Tibial nerve (tissue), 4 donors: ENCODE results near the gene CTNNA2. TPM values are rescaled to one million over a fixed set of nuclear protein-coding genes. Genes with fewer than 3 reads are reported as not detected.

Experiments
- DNase-seq, 2 donors: peaks; one replicate each; pipeline ENCODE4 v3.0.0-alpha.2; 2019; ENCODE audit warnings: low spot score in 2 of 2
- H3K27ac ChIP-seq, 4 donors: fragments of 200-600 bp; sonication (generic) in 3 of 4; one replicate each; pipeline ENCODE4 v1.5.1; 2017 to 2019; ENCODE audit warnings: mild to moderate bottlenecking in 1 of 4
- H3K27me3 ChIP-seq, 2 donors: fragments of 200-600 bp; sonication (generic) in 1 of 2; one replicate each; pipeline versions ENCODE4 v1.5.1 to v1.6.0; 2017 to 2019
- H3K36me3 ChIP-seq, 3 donors: fragments of 200-600 bp; sonication (generic); one replicate each; pipeline ENCODE4 v1.5.1; 2018 to 2019
- H3K4me1 ChIP-seq, 4 donors: fragments of 200-600 bp; sonication (generic) in 3 of 4; one replicate each; pipeline ENCODE4 v1.5.1; 2017 to 2019
- H3K4me3 ChIP-seq, 4 donors: fragments of 200-600 bp; sonication (generic) in 3 of 4; one replicate each; pipeline ENCODE4 v1.5.1; 2017 to 2019; ENCODE audit warnings: mild to moderate bottlenecking in 1 of 4, moderate library complexity in 1 of 4
- H3K9me3 ChIP-seq, 4 donors: fragments of 200-600 bp; sonication (generic) in 3 of 4; one replicate each; pipeline ENCODE4 v1.5.1; 2017 to 2019
- CTCF ChIP-seq, 5 experiments: fragments of 200-600 bp in 3 of 5; fragments of 450-650 bp in 2 of 5; sonication (generic) in 3 of 5; IDR thresholded peaks; one replicate each; pipeline ENCODE4 v1.5.1; 2016 to 2019; ENCODE audit warnings: antibody characterized with exemption in 5 of 5, mild to moderate bottlenecking in 3 of 5, moderate library complexity in 2 of 5
- EP300 ChIP-seq, 2 donors: sonication (generic); formaldehyde crosslinking; IDR thresholded peaks; one replicate each; pipeline ENCODE4 v1.6.1; 2017; ENCODE audit warnings: antibody characterized with exemption in 2 of 2, mild to moderate bottlenecking in 1 of 2
- POLR2A ChIP-seq, 2 donors: fragments of 450-650 bp; IDR thresholded peaks; one replicate each; pipeline ENCODE4 v1.6.1; 2017; ENCODE audit warnings: antibody characterized with exemption in 2 of 2, mild to moderate bottlenecking in 2 of 2, moderate library complexity in 2 of 2
- whole genome bisulfite sequencing, 2 donors: methylation state at CpG; one replicate each; pipeline ENCODE4 v1.1.5; 2018; 5-methylcytosine and 5-hydroxymethylcytosine counted together
- total RNA-seq, 4 donors: library from RNA; depleted of rRNA; stranded (reverse); fragments of >200 nt; gene quantifications; one replicate each; pipeline ENCODE4 v1.1.0, GENCODE V29; 2016

Gene CTNNA2
- total RNA-seq, 4 donors from 2014 or later: 0.39 to 3.3 (median 0.75) TPM

- TF ChIP-seq CTCF (IDR thresholded peaks at IDR 0.05): no peak
- no peak for TF ChIP-seq EP300 (IDR thresholded peaks at IDR 0.05)
- TF ChIP-seq POLR2A (IDR thresholded peaks at IDR 0.05): no peak
- Histone ChIP-seq H3K27ac (no peak overlapping the region), H3K36me3 (no peaks in the 10 kb centered on the region), H3K4me1 (no peaks in the 10 kb centered on the region), H3K27me3 (no peaks in the 10 kb centered on the region), H3K4me3 (no peak overlapping the region), H3K9me3 (no peaks in the 10 kb centered on the region)
- no peak for DNase-seq
These were observed 864.2 kb downstream of the CTNNA2 start for GRCh38 chr2:80377071-80377470.

GRCh38 chr2:80380736-80381135, 867.9 kb downstream of the CTNNA2 start:
- H3K27ac ChIP-seq: no peak overlapping the region
- H3K4me1 ChIP-seq: no peaks in the 10 kb centered on the region
- WGBS, 2 donors: 73 to 83% methylated on average over 3 of the region's 3 CpGs
- no peaks in the 10 kb centered on the region for H3K36me3 ChIP-seq
- no peak for DNase-seq
- no peaks in the 10 kb centered on the region for H3K27me3 ChIP-seq
- TF ChIP-seq CTCF (IDR thresholded peaks at IDR 0.05) (no peak), POLR2A (IDR thresholded peaks at IDR 0.05) (no peak), EP300 (IDR thresholded peaks at IDR 0.05) (no peak)
- no peak overlapping the region for H3K4me3 ChIP-seq
- no peaks in the 10 kb centered on the region for H3K9me3 ChIP-seq

DNA sequence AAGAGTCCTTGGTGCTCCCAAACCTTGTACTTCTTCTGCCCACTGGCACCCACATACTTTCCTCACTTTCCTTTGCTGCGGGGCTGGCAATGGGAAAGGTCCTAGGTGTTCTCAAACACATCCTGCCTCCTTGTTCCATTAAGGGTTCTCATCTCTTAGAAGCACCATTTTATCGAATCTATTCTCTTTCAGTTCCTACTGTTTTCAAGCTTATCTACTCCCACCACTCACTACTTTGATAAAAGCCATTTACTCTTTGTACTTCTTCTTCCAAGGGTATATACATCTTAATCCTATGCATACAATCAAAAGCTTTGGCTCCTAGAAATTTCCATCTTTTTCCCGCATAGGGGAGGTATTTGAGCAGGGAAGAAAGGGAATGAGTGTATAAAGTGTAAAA, 868.8 kb downstream of the CTNNA2 start:
- DNase-seq: no peak
- Histone ChIP-seq H3K4me1 (no peaks in the 10 kb centered on the region), H3K27ac (no peak overlapping the region), H3K4me3 (no peak overlapping the region), H3K9me3 (no peaks in the 10 kb centered on the region), H3K27me3 (no peaks in the 10 kb centered on the region), H3K36me3 (no peaks in the 10 kb centered on the region)
- no peak for TF ChIP-seq EP300 (IDR thresholded peaks at IDR 0.05)
- no peak for TF ChIP-seq CTCF (IDR thresholded peaks at IDR 0.05)
- TF ChIP-seq POLR2A (IDR thresholded peaks at IDR 0.05): no peak
- 89 to 96% methylated on average over 3 of the region's 3 CpGs for WGBS, 2 donors

- H3K9me3 ChIP-seq: no peaks in the 10 kb centered on the region
- no peak overlapping the region for H3K27ac ChIP-seq
- H3K36me3 ChIP-seq: no peaks in the 10 kb centered on the region
- TF ChIP-seq CTCF (IDR thresholded peaks at IDR 0.05) (no peak), EP300 (IDR thresholded peaks at IDR 0.05) (no peak), POLR2A (IDR thresholded peaks at IDR 0.05) (no peak)
- no peaks in the 10 kb centered on the region for H3K27me3 ChIP-seq
- no peak for DNase-seq
- no peak overlapping the region for H3K4me3 ChIP-seq
- peaks cover 0 to 5% (median 0%) of the 10 kb centered on the region in 4 donors for H3K4me1 ChIP-seq
- WGBS, 2 donors: 50 to 62% methylated on average over 2 of the region's 2 CpGs
These were observed 879.6 kb downstream of the CTNNA2 start for GRCh38 chr2:80392441-80392840.

- Histone ChIP-seq H3K4me1 (peaks cover 0 to 5% (median 0%) of the 10 kb centered on the region in 4 donors), H3K27me3 (no peaks in the 10 kb centered on the region), H3K36me3 (no peaks in the 10 kb centered on the region), H3K27ac (no peak overlapping the region), H3K9me3 (no peaks in the 10 kb centered on the region), H3K4me3 (no peak overlapping the region)
- 85 to 88% methylated on average over 1 of the region's 1 CpG for WGBS, 2 donors
- DNase-seq: no peak
- TF ChIP-seq CTCF (IDR thresholded peaks at IDR 0.05) (no peak), POLR2A (IDR thresholded peaks at IDR 0.05) (no peak), EP300 (IDR thresholded peaks at IDR 0.05) (no peak)
These were observed 881.1 kb downstream of the CTNNA2 start for GRCh38 chr2:80393991-80394390.
